NCI-H187 treated with DMSO at 0.1 percent for 48 hours (cell line): ENCODE results near the gene PPP2R2B.

ENCODE experiments used
- DNase-seq: peaks from one replicate; lab custom pipeline; 2025; lab: John Stamatoyannopoulos, UW

The PPP2R2B gene

GRCh38 chr5:146781157-146781556, 97.4 kb downstream of the PPP2R2B start:
- no peak for DNase-seq

- DNase-seq = no peak
Measured at GRCh38 chr5:146779211-146779869, 99.2 kb downstream of the PPP2R2B start.

GRCh38 chr5:146778795-146779194, 99.8 kb downstream of the PPP2R2B start:
- DNase-seq = no peak

- no peak for DNase-seq
Measured at GRCh38 chr5:146778261-146778660, 100.3 kb downstream of the PPP2R2B start.

GRCh38 chr5:146772881-146773466, 105.6 kb downstream of the PPP2R2B start:
- DNase-seq = no peak

GRCh38 chr5:146770980-146771379, 107.6 kb downstream of the PPP2R2B start:
- no peak for DNase-seq

GRCh38 chr5:146770546-146770945, 108.0 kb downstream of the PPP2R2B start:
- no peak for DNase-seq

- DNase-seq = no peak
Measured at GRCh38 chr5:146767534-146767933, 111.0 kb downstream of the PPP2R2B start.

GRCh38 chr5:146766013-146766412, 112.5 kb downstream of the PPP2R2B start:
- no peak for DNase-seq

GRCh38 chr5:146765089-146765832, 113.3 kb downstream of the PPP2R2B start:
- DNase-seq = no peak

GRCh38 chr5:146762830-146763229, 115.7 kb downstream of the PPP2R2B start:
- DNase-seq = no peak

GRCh38 chr5:146761811-146762210, 116.7 kb downstream of the PPP2R2B start:
- DNase-seq = no peak

GRCh38 chr5:146758938-146759337, 119.6 kb downstream of the PPP2R2B start:
- no peak for DNase-seq

- no peak for DNase-seq
Measured at GRCh38 chr5:146758076-146758475, 120.5 kb downstream of the PPP2R2B start.

GRCh38 chr5:146756546-146756945, 122.0 kb downstream of the PPP2R2B start:
- DNase-seq = no peak

GRCh38 chr5:146755793-146756192, 122.8 kb downstream of the PPP2R2B start:
- DNase-seq = no peak

GRCh38 chr5:146754621-146755020, 123.9 kb downstream of the PPP2R2B start:
- no peak for DNase-seq

GRCh38 chr5:146753641-146754040, 124.9 kb downstream of the PPP2R2B start:
- DNase-seq = peak; percentile 60

- no peak for DNase-seq
Measured at GRCh38 chr5:146751781-146752401, 126.7 kb downstream of the PPP2R2B start.

GRCh38 chr5:146751054-146751453, 127.5 kb downstream of the PPP2R2B start:
- DNase-seq = no peak

- no peak for DNase-seq
Measured at GRCh38 chr5:146748533-146748932, 130.0 kb downstream of the PPP2R2B start.

- no peak for DNase-seq
Measured at GRCh38 chr5:146745931-146746577, 132.5 kb downstream of the PPP2R2B start.
